Renal cortex interstitium (tissue), 11 donors: Measurements from ENCODE around the gene DGAT2. TPM values are rescaled to one million over a fixed set of nuclear protein-coding genes. Genes with fewer than 3 reads are reported as not detected.

ENCODE experiments used
- DNase-seq, 11 donors: peaks; one replicate each; pipeline ENCODE4 v3.0.0-alpha.2; 2013; ENCODE audit warnings: low read depth in 9 of 11, low spot score in 4 of 11; ENCODE audit errors: extremely low read depth in 1 of 11
- polyA plus RNA-seq, 3 donors: library from polyadenylated mRNA; unstranded; fragments of 120-200 nt; gene quantifications; one replicate each; pipeline ENCODE4 v1.2.1, GENCODE V29; 2013; ENCODE audit not compliant: insufficient read length in 3 of 3

Gene DGAT2
- polyA plus RNA-seq, 3 donors = 3.7 to 4.3 (median 3.9) TPM

DNA sequence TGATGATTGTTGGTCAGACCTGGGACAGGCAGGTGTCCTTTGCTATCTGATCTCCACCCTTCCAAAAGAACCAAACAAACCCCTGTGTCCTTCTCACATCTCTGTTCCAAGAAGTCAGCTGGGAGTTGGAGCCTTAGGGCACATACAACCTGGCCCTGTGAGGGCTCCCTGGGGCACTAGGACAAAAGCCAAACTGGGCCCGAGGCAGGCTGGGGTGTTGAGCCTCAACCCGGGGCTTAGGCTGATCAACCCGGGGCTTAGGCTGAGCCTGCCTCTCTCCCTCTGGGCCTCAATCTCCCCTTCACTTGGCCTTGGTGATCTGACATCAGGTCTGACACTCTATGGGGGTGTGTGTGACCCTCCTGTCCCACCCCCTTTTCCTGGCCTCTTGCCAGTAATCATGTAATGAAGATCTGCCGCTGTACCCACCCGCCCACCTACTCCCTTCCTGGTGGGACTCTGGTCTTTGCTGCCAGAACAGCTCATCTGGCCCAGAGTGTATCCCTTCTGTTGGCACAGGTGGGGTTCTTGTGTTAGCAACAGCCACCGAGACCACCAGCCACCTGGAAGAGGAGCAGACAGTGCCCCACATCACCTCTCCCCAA, 23.7 kb downstream of the DGAT2 start:
- DNase-seq = no peak

DNA sequence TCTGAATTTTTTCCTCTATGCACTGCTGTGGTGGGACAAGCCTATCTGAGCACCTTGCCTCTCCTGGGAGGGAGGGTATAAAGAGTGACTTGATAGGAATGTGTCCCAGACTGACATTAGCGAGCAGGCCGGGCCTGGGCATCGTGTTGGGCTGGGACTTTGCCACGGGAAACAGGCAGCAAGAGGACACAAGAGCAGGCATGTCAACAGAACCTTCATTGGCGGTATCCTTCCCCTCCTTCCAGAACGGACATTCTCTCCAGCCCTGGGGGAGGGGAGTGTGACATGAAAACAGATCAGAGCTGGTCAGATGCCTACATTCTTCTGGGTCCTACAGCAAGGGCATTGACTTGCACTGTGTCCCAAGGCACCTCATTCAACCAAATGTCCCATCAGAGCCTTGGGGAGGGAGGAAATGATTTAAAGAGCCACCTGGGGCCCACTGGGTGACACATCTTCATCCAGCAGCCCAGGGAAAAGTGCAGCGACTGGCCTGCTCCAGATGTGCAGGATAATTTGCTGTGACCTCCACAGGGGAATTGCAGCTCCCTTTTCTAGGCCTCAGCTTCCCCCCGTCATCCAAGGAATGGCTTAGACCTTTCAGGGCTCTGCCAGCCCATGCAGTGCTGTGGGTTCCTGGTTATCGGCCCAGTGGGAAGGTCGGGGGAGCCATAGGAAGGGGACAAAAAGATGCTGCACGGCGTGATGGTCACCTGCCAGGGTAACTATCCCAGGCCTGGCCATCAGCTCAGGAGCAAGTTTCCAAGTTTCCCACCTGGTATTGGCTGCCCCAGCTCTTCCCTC, 24.6 kb downstream of the DGAT2 start:
- DNase-seq = no peak

DNA sequence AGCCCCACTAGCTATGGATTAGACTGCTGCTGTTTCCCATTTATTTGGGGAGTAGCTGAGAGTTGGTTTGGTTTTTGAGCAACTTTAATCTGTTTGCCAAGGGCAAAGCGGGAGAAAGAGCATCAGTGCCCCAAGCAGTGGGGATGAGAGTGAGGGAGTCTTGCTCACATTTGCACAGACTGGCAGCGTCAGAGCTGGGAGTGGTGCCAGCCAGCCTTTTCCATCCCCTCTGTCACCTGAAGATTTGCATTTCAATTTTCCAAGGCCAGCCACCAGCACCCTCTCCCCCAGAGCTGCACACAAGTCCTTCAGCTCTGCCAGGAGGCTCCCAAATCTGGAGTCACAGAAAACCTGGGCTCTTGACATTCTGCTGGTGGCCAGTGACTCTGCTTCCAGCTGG, 25.4 kb downstream of the DGAT2 start:
- DNase-seq = no peak

DNA sequence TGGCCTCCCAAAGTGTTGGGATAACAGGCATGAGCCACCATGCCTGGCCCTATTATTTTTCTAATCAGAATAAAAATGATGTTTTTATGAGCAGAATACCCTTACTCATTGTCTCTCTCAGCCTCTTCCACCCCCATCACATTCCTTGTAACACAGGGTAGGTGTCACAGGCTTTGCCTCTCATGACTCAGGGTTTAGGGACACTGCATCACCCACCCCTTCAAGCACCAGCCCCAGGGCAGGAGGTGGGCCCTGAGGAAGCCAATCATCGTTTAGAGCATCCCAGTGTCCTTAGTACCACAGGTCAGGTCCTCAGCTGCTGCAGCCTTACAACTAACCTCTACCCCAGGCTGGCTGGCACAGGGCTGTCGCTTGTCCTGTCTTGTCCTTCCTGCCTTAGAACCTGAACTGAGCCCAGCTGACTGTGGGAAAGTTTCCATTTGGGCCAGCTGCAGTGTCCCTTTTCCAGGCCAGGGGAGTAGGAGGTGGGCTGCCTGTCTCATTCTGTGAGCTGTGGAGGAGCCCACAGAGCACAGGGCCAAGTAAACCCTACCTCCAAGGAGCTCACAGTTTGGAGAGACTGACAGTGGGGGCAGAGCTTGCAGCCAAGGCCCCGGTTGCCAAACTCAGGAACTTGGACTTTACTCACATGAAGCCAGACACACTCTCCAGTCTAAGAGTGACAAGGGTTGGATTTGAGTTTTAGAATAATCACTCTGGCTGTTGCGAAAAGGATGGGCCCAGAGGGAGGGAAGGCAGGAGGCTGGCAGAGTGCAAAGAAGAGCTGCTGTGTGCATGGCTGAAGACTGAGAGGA, 26.9 kb downstream of the DGAT2 start:
- DNase-seq = no peak

DNA sequence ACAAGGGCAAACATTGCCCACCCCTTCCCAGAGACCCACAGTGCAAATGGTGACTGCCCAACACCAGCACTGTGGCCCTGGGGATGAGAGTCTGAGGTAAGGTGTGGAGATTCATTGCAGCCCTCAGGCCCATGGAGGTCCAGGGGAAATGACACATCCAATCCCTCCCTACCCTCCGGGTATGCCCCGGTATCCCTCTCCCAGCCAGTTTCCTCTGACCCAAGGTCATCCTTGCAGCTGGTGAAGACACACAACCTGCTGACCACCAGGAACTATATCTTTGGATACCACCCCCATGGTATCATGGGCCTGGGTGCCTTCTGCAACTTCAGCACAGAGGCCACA, 27.5 kb downstream of the DGAT2 start:
- no peak for DNase-seq

DNA sequence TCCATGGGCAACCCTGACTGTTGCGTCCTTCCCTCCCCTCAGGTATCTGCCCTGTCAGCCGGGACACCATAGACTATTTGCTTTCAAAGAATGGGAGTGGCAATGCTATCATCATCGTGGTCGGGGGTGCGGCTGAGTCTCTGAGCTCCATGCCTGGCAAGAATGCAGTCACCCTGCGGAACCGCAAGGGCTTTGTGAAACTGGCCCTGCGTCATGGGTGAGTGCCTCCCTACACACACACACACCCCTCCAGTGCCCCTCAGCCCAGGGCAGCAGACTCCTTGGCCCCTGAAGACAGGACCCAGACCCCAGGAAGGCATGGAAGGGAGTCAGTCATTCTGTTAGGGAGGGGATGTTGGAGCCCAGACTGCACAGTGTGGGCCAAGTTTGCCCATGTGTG, 28.5 kb downstream of the DGAT2 start:
- no peak for DNase-seq

DNA sequence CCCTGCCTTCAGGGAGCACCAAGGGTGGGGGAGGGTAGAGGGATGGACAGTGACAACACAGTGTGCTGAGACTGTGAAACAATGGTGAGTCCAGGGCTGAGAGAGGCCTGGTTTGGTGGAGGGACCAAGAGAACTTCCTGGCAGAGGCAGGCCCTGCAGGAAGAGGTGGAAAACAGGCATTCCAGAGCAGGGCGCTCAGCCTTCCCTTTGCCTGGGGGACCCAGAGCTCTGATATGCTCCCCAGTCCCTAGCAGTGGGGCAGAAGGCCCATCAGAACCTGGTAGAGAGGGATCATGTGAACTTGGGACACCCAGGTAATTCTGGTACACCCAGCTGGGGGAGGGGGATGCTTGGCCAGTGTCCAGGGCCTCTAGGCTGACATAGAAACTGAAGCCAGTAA, 29.2 kb downstream of the DGAT2 start:
- DNase-seq = no peak

DNA sequence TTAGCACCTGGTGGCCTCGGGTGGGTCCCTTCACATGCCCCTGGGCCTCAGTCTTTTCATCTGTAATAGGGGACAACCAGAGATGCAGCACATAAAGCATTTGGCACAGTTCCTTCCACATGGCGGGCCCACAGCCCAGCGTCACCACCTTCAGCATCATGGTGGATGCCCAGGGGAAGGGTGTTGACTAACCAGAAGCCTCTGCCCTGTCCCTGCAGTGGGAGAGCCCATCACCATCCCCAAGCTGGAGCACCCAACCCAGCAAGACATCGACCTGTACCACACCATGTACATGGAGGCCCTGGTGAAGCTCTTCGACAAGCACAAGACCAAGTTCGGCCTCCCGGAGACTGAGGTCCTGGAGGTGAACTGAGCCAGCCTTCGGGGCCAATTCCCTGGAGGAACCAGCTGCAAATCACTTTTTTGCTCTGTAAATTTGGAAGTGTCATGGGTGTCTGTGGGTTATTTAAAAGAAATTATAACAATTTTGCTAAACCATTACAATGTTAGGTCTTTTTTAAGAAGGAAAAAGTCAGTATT, 31.6 kb downstream of the DGAT2 start:
- no peak for DNase-seq

DNA sequence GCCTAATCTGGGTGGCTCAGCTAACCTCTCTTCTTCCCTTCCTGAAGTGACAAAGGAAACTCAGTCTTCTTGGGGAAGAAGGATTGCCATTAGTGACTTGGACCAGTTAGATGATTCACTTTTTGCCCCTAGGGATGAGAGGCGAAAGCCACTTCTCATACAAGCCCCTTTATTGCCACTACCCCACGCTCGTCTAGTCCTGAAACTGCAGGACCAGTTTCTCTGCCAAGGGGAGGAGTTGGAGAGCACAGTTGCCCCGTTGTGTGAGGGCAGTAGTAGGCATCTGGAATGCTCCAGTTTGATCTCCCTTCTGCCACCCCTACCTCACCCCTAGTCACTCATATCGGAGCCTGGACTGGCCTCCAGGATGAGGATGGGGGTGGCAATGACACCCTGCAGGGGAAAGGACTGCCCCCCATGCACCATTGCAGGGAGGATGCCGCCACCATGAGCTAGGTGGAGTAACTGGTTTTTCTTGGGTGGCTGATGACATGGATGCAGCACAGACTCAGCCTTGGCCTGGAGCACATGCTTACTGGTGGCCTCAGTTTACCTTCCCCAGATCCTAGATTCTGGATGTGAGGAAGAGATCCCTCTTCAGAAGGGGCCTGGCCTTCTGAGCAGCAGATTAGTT, 32.3 kb downstream of the DGAT2 start:
- DNase-seq = no peak

DNA sequence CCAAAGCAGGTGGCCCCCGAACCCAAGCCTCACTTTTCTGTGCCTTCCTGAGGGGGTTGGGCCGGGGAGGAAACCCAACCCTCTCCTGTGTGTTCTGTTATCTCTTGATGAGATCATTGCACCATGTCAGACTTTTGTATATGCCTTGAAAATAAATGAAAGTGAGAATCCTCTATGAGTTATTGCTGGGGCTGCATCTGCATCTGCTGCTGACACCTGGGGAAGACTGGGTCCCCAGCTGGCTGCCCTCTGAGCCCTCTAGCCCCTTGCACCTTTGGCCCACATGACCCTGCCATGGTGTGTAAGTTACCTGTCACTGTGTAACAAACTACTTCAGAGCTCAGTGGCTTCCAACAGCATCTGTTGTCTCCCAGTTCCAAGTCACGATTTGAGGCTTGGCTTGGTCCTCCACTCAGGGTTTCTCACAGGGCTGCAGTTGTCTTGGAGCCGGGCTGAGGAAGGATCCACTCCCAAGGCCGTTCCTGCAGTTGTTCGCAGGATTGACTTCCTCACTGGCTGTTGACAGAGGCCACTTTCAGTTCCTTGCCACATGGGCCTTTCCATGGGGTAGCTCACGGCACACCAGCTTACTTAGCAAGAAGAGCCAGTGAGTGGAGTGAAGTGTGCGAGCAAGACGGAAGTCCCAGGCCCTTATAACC, 32.9 kb downstream of the DGAT2 start:
- no peak for DNase-seq

DNA sequence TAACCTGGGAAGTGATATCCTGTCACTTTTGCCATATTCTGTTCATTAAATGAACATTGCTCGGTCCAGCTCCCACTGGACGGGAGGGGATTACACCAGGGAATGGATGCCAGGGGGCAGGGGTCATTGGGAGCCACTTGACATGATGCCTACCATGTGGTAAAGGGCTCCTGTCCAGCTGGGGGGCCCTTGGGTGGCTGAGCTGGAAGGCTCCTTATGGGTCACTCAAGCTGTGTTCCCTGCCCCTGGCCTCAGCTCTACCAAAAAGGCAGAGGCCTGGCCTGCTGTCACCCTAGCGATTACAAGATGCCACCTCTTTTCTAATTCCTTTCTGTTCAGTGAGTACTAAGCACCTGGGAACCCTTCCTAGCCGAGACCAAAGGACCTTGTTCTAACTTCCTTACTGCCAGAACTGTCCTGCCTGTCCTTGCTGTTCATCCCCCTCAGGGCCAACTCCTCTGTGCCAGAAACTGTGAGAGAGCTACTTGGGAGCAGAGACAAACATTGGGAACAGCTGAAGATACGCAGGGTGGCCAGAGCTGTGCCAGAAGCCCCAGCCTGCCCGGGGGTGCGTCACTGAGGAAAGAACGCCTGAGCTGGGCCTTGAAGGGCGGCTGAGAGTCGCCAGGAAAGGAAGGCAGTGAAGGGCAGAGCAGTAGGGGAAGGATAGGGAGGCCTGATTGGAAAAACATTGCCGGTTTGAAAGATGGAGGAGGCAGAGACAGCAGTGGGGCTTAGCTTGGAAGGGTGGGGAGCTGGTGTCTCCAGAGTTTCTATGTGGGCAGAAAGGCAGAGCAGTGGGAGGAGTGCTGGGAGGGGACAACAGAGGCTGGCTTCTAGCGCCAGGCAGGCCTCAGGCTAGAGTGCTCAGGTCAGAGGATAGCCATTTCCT, 33.7 kb downstream of the DGAT2 start:
- no peak for DNase-seq

DNA sequence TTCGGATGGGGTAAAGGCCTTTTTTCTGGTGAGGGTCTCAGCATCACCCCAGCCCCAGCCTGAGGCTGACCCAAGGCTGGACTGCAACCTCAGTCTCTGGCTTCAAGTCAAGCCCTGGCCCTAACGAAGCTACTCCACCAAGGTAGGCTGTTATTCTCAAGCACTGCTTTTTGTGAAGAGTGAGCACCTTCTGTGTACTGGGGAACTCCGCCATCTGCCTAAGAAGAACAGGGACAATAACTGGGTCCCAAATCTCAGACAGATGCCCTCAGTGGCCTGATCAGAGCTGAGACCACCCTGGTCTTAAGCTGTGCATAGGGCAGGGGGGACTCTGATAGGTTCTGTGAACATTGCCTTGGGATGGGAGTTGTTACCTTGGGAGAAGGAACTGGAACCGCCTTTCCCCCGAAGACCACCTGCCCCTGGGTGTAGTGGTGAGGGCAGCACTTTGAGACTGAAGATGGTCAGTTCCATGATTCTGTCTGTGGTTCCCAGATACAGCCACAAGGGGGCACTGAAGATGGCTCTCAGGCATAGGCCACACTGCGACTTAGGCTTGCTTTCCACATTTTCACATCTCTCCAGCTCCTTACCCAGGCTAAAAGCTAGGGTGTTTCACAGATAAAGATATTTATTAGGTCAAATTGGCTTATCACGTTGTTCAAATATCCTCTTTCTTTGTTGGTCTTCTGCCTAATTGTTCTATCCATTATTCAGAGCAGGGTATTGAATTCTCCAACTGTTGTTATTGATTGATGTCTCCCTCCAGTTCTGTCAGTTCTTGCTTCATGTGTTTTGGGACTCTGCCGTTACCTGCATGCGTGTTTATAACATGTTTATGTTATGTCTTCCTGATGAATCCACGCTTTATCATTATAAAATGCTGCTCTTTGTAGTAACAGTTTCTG, 34.6 kb downstream of the DGAT2 start:
- DNase-seq = peak in 8 of 11 donors; percentile 52 to 74 (median 62)

DNA sequence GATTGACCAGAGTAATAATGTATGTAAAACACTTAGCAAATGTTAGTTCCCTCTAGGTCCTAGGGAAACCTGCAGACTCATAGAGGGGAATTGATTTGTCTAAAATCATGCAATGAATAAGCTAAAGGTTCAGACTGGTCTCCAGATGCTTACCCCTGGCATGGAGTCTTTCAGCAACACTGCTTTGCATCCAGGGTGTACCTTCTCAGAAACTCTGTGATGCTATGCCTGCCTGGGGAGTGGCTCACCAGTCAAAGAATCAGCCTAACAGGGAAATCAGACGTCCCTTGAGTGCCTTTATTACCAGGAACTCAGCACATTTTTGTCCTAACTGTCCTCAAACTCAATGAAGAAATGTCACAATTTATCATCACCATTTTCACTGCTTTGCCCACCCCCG, 40.5 kb downstream of the DGAT2 start:
- DNase-seq = no peak

DNA sequence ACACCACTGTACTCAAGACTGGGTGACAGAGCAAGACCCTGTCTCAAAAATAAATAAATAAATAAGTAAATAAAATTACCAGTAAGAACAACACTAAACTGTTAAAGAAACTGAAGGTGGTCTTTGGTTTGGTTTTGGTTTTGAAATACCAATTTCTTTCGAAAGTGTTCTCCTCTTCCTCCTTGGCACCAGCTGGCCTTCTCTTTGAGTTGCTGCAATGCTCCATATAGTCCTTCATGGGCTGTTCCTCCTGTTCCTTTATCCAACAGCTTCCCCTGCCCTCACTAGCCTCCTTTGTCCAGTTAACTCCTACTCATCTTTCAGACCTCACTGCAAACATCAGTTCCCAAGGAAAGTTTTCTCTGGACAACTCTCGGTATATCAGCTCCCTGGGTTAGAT, 41.4 kb downstream of the DGAT2 start:
- DNase-seq = no peak

DNA sequence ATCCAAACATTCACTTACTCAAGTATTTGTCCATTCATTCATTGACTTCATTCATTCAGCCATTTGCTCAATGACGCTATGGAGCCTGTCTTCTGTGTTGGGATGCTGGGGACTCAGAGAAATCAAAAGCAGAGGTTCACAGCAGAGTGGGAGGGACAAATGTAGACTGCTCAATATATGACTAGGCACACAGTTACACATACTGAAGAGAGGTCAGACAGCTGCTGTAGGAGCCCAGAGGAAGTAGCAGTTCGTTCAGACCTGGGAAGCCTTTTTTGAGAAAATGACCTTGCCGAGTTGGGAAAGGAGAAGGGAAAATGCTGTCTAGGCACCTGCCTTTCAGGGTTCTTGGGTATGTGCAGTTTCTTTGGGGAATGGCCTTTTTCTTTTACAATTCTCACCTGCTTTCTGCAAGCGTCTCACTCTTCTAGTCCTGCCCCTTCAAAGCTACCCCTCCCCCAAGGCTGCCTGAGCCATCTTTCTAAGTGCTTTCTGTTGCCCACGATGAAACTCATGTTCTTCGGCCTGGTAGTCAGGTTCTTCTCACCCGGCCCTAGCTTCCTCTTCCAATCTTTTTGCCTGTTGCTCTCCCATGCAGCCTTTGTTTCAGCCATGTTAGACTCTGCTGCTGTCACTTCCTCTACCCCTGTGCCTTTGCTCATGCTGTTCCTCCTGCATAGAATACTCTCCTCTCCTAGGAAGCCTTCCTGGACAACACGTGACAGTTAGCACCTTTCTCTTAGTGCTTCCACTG, 42.2 kb downstream of the DGAT2 start:
- DNase-seq = no peak

DNA sequence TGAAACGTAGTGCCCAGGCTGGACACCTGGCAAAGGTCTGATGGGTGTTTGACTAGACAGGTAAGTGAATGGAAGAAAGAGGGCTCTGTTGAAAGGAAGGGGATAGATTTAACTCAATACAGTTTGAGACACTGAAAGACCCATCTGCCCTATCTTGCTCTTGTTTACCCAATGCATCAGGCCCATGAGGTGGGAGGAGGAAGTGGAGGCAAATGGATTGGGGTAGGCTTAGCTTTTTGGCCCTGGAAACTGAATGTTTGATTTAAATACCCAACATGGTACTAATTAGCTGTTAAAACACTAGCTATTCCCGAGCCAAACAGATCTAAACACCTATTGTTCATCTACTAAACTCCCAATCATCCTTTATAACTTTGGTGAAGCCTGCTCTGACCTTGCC, 42.9 kb downstream of the DGAT2 start:
- DNase-seq = no peak
